Activated naive CD4-positive, alpha-beta T cell treated with anti-CD3 and anti-CD28 coated beads, Interleukin-2, amount 50 U/mL, for 72 hours (primary cell): ENCODE results near the gene SHLD1. TPM values are rescaled to one million over a fixed set of nuclear protein-coding genes. Genes with fewer than 3 reads are reported as not detected.
A peak's percentile ranks its signal among the peaks of the same experiment; 100 is the strongest.
"Not testable (repeated sequence)": the region's sequence is repeated elsewhere in the genome, so short reads cannot be mapped to it uniquely, and the experiment has no call there.

Experiments
- ATAC-seq, 2 donors: fragments of 150-1000 bp; cut with Tn5 transposase; 2 replicates each; pipeline ENCODE4 v1.10.0; 2021; ENCODE audit warnings: mild to moderate bottlenecking in 2 of 2, moderate library complexity in 2 of 2
- DNase-seq, 2 donors: peaks; one replicate each; pipeline ENCODE4 v3.0.0; 2021 to 2022; ENCODE audit warnings: low spot score in 2 of 2
- H3K27ac Mint-ChIP-seq, 2 donors: one replicate each; pipeline ENCODE4 v1.8.0; 2022; ENCODE audit warnings: mild to moderate bottlenecking in 2 of 2, mixed read lengths in 2 of 2
- H3K36me3 Mint-ChIP-seq, 2 donors: one replicate each; pipeline ENCODE4 v1.8.0; 2022; ENCODE audit warnings: mixed read lengths in 2 of 2
- H3K9me3 Mint-ChIP-seq, 2 donors: one replicate each; pipeline ENCODE4 v1.8.0; 2022; ENCODE audit warnings: mixed read lengths in 2 of 2
- total RNA-seq, 2 donors: library from RNA; stranded (reverse); gene quantifications; one replicate each; pipeline ENCODE4 v1.2.3, GENCODE V29; 2022

SHLD1 gene
- total RNA-seq: 10 to 100 TPM; 11.2 to 14.9 TPM

- peak; percentile 77 to 83 for DNase-seq
- ATAC-seq: peak; percentile 95 to 96
- Mint-ChIP-seq H3K36me3 (peaks cover 20% of the 10 kb centered on the region in 2 donors), H3K27ac (peak within 1 kb of the TSS; percentile 93 to 96), H3K9me3 (peaks cover 0 to 4% of the 10 kb centered on the region in 2 donors)
Measured at GRCh38 chr20:5749952-5750779, at the start of gene SHLD1. Gene SHLD1, plus strand, starts transcription at chr20:5750401. Its CDS starts 22,465 bp downstream, at chr20:5772866.

- ATAC-seq, H3K9me3 Mint-ChIP-seq, DNase-seq, H3K36me3 Mint-ChIP-seq, H3K27ac Mint-ChIP-seq: not testable (repeated sequence)
Measured at GRCh38 chr20:5702339-5702738, 47.9 kb upstream of the SHLD1 start.

DNA sequence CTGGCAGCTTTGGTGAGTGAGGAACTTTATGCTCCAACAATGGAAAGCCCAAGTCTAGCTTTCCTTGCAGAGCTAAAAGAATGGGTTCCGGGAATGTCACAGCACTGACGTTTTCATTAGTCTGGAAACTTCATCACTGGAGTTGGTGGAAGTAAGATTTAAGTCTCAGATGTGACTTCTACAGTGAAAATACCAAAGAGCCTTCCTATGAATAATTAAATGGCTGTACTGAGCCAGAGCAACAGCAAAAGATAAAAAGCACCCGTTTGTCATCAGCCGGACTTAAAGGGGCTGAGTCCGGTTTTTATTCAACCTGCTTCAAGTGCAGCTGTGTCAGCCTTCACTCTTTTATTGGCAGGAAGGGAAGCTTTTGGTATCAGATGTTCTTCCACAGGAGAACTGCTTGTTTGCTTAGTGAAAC lies 46.5 kb upstream of the SHLD1 start:
- H3K9me3 Mint-ChIP-seq: no peaks in the 10 kb centered on the region
- no peaks in the 10 kb centered on the region for H3K36me3 Mint-ChIP-seq
- DNase-seq (no peak), ATAC-seq (no peak)
- H3K27ac Mint-ChIP-seq: no peak overlapping the region

GRCh38 chr20:5705827-5706226 lies 44.4 kb upstream of the SHLD1 start:
- ATAC-seq (no peak), DNase-seq (no peak)
- H3K27ac Mint-ChIP-seq: no peak overlapping the region
- H3K9me3 Mint-ChIP-seq: no peaks in the 10 kb centered on the region
- H3K36me3 Mint-ChIP-seq: no peaks in the 10 kb centered on the region

DNA sequence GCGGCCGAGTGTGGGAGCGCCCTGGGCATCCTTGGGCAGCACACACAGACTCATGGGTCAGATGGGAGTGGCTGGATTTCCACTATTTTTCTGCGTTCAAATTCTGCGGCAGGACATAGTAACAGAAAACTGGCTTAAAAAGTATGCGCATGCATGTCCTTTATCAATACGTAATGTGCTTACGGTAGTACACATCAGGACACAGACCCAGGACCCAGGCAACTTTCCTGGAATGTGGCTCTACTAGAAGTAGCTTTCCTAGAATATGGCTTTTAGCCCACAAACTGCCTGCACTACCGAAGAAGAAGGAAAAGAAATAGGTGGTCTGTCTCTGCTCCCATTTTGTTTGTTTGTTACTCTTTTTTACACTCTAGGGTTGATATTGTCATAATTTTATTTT lies 43.4 kb upstream of the SHLD1 start:
- H3K36me3 Mint-ChIP-seq: no peaks in the 10 kb centered on the region
- no peak for ATAC-seq
- no peak overlapping the region for H3K27ac Mint-ChIP-seq

DNA sequence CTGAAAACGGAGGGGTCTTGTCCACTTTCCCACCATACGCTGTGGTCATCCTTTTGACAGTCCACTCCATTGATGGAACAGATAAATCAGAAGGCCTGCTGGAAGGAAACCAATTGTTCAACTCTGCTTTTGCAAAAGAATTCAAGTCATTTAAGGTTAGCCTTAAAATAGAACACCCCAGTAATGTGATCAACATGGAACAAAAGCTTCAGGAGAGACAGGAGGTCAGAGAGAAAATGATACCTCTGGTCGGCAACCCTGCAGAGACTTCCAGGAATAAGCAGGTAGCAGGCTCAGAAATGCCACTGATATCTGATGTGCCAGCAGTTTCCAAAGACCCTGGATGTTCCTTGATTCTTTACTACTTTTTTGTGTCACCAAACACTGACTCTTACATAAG lies 39.6 kb upstream of the SHLD1 start:
- no peak for ATAC-seq
- Mint-ChIP-seq H3K36me3 (peaks cover 0 to 13% of the 10 kb centered on the region in 2 donors), H3K9me3 (no peaks in the 10 kb centered on the region), H3K27ac (no peak overlapping the region)
- no peak for DNase-seq

More for the DNA sequence above, 43.4 kb upstream of the SHLD1 start:
- DNase-seq: no peak
- H3K9me3 Mint-ChIP-seq: no peaks in the 10 kb centered on the region

DNA sequence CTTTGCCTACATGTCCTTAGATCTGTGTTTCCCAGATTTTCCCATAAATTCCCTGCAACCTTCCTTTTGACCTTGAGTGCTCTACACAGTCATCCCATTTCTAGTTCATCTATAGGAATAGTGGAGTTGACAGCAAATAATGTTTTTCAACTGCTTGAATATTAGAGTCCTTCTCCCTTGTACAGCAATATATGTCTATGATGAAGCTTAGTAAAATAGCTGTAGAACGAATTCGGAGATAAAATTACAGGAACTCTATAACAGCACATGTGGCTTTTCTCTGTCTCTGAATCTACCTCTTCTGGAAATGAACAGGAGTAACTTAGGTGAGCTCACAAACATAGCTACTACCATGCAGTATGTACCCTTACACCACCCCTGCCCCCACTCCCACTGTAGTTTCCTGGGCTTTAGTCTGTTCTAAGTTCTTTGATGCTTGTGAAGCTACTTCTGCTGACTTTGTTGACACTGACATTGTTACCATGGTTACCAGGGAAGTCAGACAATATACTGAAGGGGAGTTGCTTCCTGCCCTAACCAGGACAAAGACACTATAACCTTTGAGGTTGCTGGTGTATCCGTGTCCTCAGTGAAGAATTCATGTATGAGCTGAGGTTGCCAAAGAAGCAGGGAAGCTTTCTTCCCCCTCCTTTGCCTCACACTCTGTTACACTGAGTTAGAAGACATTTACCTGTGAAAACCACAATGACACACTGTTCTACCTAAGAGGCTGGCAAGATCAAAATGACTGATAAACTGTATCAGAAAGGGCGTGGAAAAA lies 35.8 kb upstream of the SHLD1 start:
- ATAC-seq (peak; percentile 88 to 90), DNase-seq (peak in 1 of 2 donors; percentile 44)
- Mint-ChIP-seq H3K36me3 (peaks cover 0 to 13% of the 10 kb centered on the region in 2 donors), H3K9me3 (peaks cover 0 to 5% of the 10 kb centered on the region in 2 donors), H3K27ac (peak overlapping the region; percentile 84 to 86)

GRCh38 chr20:5715071-5715841 lies 34.9 kb upstream of the SHLD1 start:
- Mint-ChIP-seq H3K9me3 (peaks cover 0 to 5% of the 10 kb centered on the region in 2 donors), H3K36me3 (peaks cover 0 to 13% of the 10 kb centered on the region in 2 donors), H3K27ac (peak overlapping the region; percentile 84 to 86)
- peak in 1 of 2 donors; percentile 15 for DNase-seq
- peak; percentile 52 to 62 for ATAC-seq

GRCh38 chr20:5716953-5717352 lies 33.2 kb upstream of the SHLD1 start:
- DNase-seq: no peak
- no peak for ATAC-seq
- Mint-ChIP-seq H3K27ac (no peak overlapping the region), H3K36me3 (peaks cover 0 to 13% of the 10 kb centered on the region in 2 donors), H3K9me3 (peaks cover 0 to 5% of the 10 kb centered on the region in 2 donors)

GRCh38 chr20:5718896-5719595 lies 31.2 kb upstream of the SHLD1 start:
- peaks cover 0 to 13% of the 10 kb centered on the region in 2 donors for H3K36me3 Mint-ChIP-seq
- no peak for ATAC-seq
- no peak overlapping the region for H3K27ac Mint-ChIP-seq
- DNase-seq: no peak
- H3K9me3 Mint-ChIP-seq: peaks cover 0 to 5% of the 10 kb centered on the region in 2 donors

DNA sequence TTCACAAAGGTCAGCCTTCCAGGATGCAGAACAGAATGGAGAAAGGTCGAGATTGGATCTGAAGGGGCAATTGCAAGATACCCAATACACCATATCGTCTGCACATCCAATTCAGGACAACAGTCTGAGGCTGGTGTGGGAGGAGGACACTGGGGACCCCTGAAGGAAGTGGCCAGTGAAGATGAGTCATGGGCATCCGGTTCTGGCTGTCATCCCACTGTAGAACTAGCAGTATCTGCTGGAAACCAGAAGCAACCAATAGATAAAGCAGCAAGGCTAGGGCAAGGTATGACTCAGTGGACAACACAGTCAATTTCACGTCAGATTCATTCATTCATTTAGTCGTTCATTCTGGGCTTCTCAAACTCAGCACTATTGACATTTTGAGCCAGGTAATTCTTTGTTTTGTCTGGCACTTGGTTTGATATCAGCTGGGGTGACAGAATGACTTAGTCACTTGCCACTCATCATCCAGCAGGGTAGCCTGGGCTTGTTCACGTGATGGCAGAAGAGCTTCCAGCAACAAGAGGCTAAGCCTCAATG lies 30.3 kb upstream of the SHLD1 start:
- Mint-ChIP-seq H3K27ac (no peak overlapping the region), H3K36me3 (peaks cover 0 to 4% of the 10 kb centered on the region in 2 donors), H3K9me3 (peaks cover 0 to 5% of the 10 kb centered on the region in 2 donors)
- DNase-seq (no peak), ATAC-seq (peak; percentile 42 to 57)

- DNase-seq (no peak), ATAC-seq (no peak)
- Mint-ChIP-seq H3K36me3 (no peaks in the 10 kb centered on the region), H3K27ac (no peak overlapping the region), H3K9me3 (peaks cover 0 to 4% of the 10 kb centered on the region in 2 donors)
Measured at GRCh38 chr20:5720696-5721095, 29.5 kb upstream of the SHLD1 start.

GRCh38 chr20:5721356-5721755 lies 28.8 kb upstream of the SHLD1 start:
- DNase-seq, H3K27ac Mint-ChIP-seq, H3K36me3 Mint-ChIP-seq, ATAC-seq, H3K9me3 Mint-ChIP-seq: not testable (repeated sequence)

DNA sequence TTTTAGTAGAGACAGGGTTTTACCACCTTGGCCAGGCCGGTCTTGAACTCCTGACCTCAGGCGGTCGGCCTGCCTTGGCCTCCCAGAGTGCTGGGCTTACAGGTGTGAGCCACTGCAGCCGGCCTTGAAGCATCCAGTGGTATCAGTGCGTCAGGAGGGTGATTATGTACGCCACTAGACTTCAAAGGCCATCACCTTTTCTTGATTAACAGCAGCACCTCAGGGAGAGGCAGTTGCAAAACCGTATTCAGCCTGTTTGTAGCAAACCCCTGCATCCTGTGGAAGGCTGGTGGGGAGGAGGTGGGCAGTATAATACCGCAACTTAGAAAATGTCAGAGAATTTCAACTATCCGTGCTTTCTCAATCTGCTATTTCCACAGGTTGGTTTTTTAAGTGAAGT lies 27.3 kb upstream of the SHLD1 start:
- DNase-seq (no peak), ATAC-seq (no peak)
- H3K9me3 Mint-ChIP-seq: no peaks in the 10 kb centered on the region
- no peak overlapping the region for H3K27ac Mint-ChIP-seq
- H3K36me3 Mint-ChIP-seq: no peaks in the 10 kb centered on the region

- ATAC-seq, H3K9me3 Mint-ChIP-seq, DNase-seq, H3K36me3 Mint-ChIP-seq, H3K27ac Mint-ChIP-seq: not testable (repeated sequence)
Measured at GRCh38 chr20:5725183-5725463, 25.1 kb upstream of the SHLD1 start.

DNA sequence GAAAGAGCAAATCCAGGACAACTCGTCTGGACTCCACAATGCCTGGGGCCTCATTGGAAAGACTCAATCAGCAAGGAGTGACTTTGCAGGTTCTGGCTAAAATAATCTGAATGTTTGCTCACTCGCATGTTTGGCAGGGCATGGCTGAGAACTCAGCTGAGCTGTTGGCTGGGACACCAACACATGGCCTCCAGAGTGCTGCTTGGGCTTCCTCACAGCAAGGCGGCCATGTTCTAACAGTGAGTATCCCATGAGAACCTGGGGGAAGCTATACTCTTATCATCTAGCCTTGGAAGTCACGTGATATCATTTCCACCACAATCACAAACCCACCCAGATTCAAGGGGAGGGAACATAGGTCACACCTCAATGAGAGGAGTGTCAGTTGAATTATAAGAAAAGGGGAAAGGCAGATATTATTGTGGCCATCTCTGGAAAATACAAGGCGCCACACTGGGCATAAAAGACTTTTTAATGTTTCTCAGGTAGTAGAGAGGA lies 23.1 kb upstream of the SHLD1 start:
- Mint-ChIP-seq H3K27ac (no peak overlapping the region), H3K9me3 (no peaks in the 10 kb centered on the region), H3K36me3 (no peaks in the 10 kb centered on the region)
- ATAC-seq (no peak), DNase-seq (no peak)
